NB4 (cell line): ENCODE data around the gene ZCCHC24.

Experiments used
- CTCF ChIP-seq: IDR thresholded peaks from one replicate; pipeline ENCODE4 v1.5.1; 2012; ENCODE audit warnings: low read depth, low read length
- MYC ChIP-seq: IDR thresholded peaks from 2 replicates; pipeline ENCODE4 v1.6.1; 2011; ENCODE audit warnings: low read depth, low read length
- POLR2A ChIP-seq: IDR thresholded peaks from 2 replicates; pipeline ENCODE4 v1.6.1; 2011; ENCODE audit warnings: mild to moderate bottlenecking; ENCODE audit not compliant: insufficient read length; ENCODE audit errors: extremely low read depth

- TF ChIP-seq CTCF (no peak), MYC (no peak), POLR2A (no peak)
These were observed 86.6 kb downstream of the ZCCHC24 start for GRCh38 chr10:79358811-79359210.
